ENCODE results near the gene CFAP410.

Gene CFAP410

DNA sequence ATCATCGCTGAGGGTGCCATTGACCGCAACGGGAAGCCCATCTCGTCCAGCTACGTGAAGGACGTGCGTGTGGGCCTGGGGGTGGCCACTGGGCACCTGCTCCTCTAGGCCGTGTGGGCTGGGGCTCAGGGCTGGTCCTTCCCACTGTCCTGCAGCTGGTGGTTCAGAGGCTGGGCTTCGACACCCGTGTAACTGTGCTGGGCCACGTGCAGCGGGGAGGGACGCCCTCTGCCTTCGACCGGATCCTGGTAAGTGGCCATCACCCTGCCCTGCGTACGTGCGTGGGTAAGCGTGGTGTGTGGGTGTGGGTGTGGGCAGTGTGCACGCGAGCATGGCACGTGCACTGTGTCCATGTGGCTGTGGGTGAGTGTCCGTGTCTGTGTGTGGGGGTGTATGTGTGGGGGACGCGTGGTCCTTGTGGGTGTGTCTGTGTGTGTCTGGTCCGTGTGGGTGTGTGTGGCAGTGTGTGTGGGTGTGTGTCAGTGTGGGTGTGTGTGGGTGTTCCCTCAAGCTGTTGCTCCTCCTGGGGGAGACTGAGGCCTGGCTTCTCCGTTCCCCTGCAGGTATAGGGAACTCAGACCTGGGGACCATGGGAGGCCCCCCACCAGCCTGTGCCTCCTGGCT lies 22.8 kb downstream of the CFAP410 start:
- Histone ChIP-seq H3K9ac (ENCODE audit: low read length) (no peak overlapping the region), H3K4me3 (ENCODE audit: low read depth, low read length, poor library complexity, severe bottlenecking) (no peak overlapping the region), H3K27me3 (ENCODE audit: insufficient read depth, low read length) (no peaks in the 10 kb centered on the region), H3F3A (ENCODE audit: insufficient read depth, low read length) (no peaks in the 10 kb centered on the region), H2AFZ (ENCODE audit: low read length) (no peak overlapping the region), H3K27ac (ENCODE audit: low read depth, low read length, poor library complexity, severe bottlenecking) (no peak overlapping the region), H3K9me3 (ENCODE audit: low read length) (no peaks in the 10 kb centered on the region), H3K79me2 (ENCODE audit: insufficient read depth, low read length) (no peaks in the 10 kb centered on the region), H3K36me3 (ENCODE audit: insufficient read depth, low read length) (peaks cover 43% of the 10 kb centered on the region), H4K20me1 (ENCODE audit: insufficient read depth, low read length) (no peaks in the 10 kb centered on the region), H3K4me1 (ENCODE audit: insufficient read depth, low read length, severe bottlenecking) (no peaks in the 10 kb centered on the region), H3K4me2 (ENCODE audit: low read length) (no peak overlapping the region), H3K9me2 (ENCODE audit: low read depth, low read length) (no peaks in the 10 kb centered on the region)
- TF ChIP-seq EZH2 (IDR thresholded peaks at IDR 0.05; ENCODE audit: borderline replicate concordance, low read length) (no peak), CTCF (IDR thresholded peaks at IDR 0.05; ENCODE audit: low read length) (no peak)

- no peaks in the 10 kb centered on the region for H3K4me1 ChIP-seq (ENCODE audit: insufficient read depth, low read length, severe bottlenecking)
- no peaks in the 10 kb centered on the region for H3K9me3 ChIP-seq (ENCODE audit: low read length)
- H4K20me1 ChIP-seq (ENCODE audit: insufficient read depth, low read length): no peaks in the 10 kb centered on the region
- no peak overlapping the region for H3K27ac ChIP-seq (ENCODE audit: low read depth, low read length, poor library complexity, severe bottlenecking)
- H3K79me2 ChIP-seq (ENCODE audit: insufficient read depth, low read length): no peaks in the 10 kb centered on the region
- no peak overlapping the region for H2AFZ ChIP-seq (ENCODE audit: low read length)
- H3K36me3 ChIP-seq (ENCODE audit: insufficient read depth, low read length): peaks cover 49% of the 10 kb centered on the region
- H3K4me2 ChIP-seq (ENCODE audit: low read length): no peak overlapping the region
- TF ChIP-seq EZH2 (IDR thresholded peaks at IDR 0.05; ENCODE audit: borderline replicate concordance, low read length): no peak
- no peak for TF ChIP-seq CTCF (IDR thresholded peaks at IDR 0.05; ENCODE audit: low read length)
- H3K9me2 ChIP-seq (ENCODE audit: low read depth, low read length): no peaks in the 10 kb centered on the region
- H3K27me3 ChIP-seq (ENCODE audit: insufficient read depth, low read length): no peaks in the 10 kb centered on the region
- H3K4me3 ChIP-seq (ENCODE audit: low read depth, low read length, poor library complexity, severe bottlenecking): no peak overlapping the region
- no peak overlapping the region for H3K9ac ChIP-seq (ENCODE audit: low read length)
- no peaks in the 10 kb centered on the region for H3F3A ChIP-seq (ENCODE audit: insufficient read depth, low read length)
Observed at GRCh38 chr21:44315691-44316203, 23.4 kb downstream of the CFAP410 start.

GRCh38 chr21:44314561-44314960 lies 24.6 kb downstream of the CFAP410 start:
- Histone ChIP-seq H3K79me2 (ENCODE audit: insufficient read depth, low read length) (no peaks in the 10 kb centered on the region), H3K27me3 (ENCODE audit: insufficient read depth, low read length) (no peaks in the 10 kb centered on the region), H3K36me3 (ENCODE audit: insufficient read depth, low read length) (peaks cover 55% of the 10 kb centered on the region), H3K9me2 (ENCODE audit: low read depth, low read length) (no peaks in the 10 kb centered on the region), H4K20me1 (ENCODE audit: insufficient read depth, low read length) (no peaks in the 10 kb centered on the region), H3F3A (ENCODE audit: insufficient read depth, low read length) (no peaks in the 10 kb centered on the region), H3K4me2 (ENCODE audit: low read length) (no peak overlapping the region), H3K9me3 (ENCODE audit: low read length) (no peaks in the 10 kb centered on the region), H3K4me1 (ENCODE audit: insufficient read depth, low read length, severe bottlenecking) (no peaks in the 10 kb centered on the region), H3K9ac (ENCODE audit: low read length) (no peak overlapping the region), H2AFZ (ENCODE audit: low read length) (no peak overlapping the region), H3K4me3 (ENCODE audit: low read depth, low read length, poor library complexity, severe bottlenecking) (no peak overlapping the region), H3K27ac (ENCODE audit: low read depth, low read length, poor library complexity, severe bottlenecking) (no peak overlapping the region)
- no peak for TF ChIP-seq EZH2 (IDR thresholded peaks at IDR 0.05; ENCODE audit: borderline replicate concordance, low read length)
- no peak for TF ChIP-seq CTCF (IDR thresholded peaks at IDR 0.05; ENCODE audit: low read length)
